PC-3 (cell line): ENCODE results near the gene EPHB1. TPM values are rescaled to one million over a fixed set of nuclear protein-coding genes. Genes with fewer than 3 reads are reported as not detected.

Source experiments
- ATAC-seq: fragments of 200-7000 bp; cut with Tn5 transposase; 2 replicates; pipeline ENCODE4 v1.9.1; 2020; ENCODE audit warnings: mild to moderate bottlenecking, moderate library complexity
- BruUV-seq: library from RNA; stranded (reverse); fragments of 400-500 nt; replicated peaks from 2 replicates; lab custom pipeline; 2021; lab: Mats Ljungman, UMichigan
- CTCF ChIA-PET: fragments of 300-600 bp; sonication (Branson Sonifier 250); formaldehyde crosslinking; loops from one replicate; lab custom pipeline; 2022; ENCODE audit warnings: antibody characterized with exemption; lab: Charles Lee
- POLR2A ChIA-PET: fragments of 300-600 bp; sonication (Branson Sonifier 250); formaldehyde crosslinking; loops from one replicate; lab custom pipeline; 2022; ENCODE audit warnings: antibody characterized with exemption; ENCODE audit not compliant: unreplicated experiment; lab: Charles Lee
- DNase-seq: peaks from one replicate; pipeline ENCODE4 v3.0.0-alpha.2; 2015
- H2AFZ ChIP-seq: fragments of 300-600 bp; sonication (generic); 2 replicates; pipeline ENCODE4 v1.6.0; 2016; ENCODE audit warnings: antibody characterized with exemption, low read length
- H3F3A ChIP-seq: fragments of 300-600 bp; sonication (generic); one replicate; pipeline ENCODE4 v1.6.0; 2017; ENCODE audit warnings: antibody characterized with exemption, low read length, control low read depth, mild to moderate bottlenecking; ENCODE audit not compliant: unreplicated experiment
- H3K27ac ChIP-seq: fragments of 300-600 bp; sonication (generic); 2 replicates; pipeline ENCODE4 v1.5.1; 2016; ENCODE audit warnings: mild to moderate bottlenecking, low read length
- H3K27me3 ChIP-seq: fragments of 300-600 bp; sonication (generic); 2 replicates; pipeline ENCODE4 v1.6.1; 2016; ENCODE audit warnings: low read length, mixed read lengths
- H3K36me3 ChIP-seq: fragments of 300-600 bp; sonication (generic); 2 replicates; pipeline ENCODE4 v1.6.1; 2016; ENCODE audit warnings: low read depth, mixed run types, low read length, mixed read lengths
- H3K4me1 ChIP-seq: fragments of 300-600 bp; sonication (generic); 2 replicates; pipeline ENCODE4 v1.5.1; 2016; ENCODE audit warnings: low read length; ENCODE audit not compliant: insufficient read depth
- H3K4me2 ChIP-seq: fragments of 300-600 bp; sonication (generic); 2 replicates; pipeline ENCODE4 v1.6.0; 2016; ENCODE audit warnings: low read length
- H3K4me3 ChIP-seq: fragments of 300-600 bp; sonication (generic); 2 replicates; pipeline ENCODE4 v1.5.1; 2016; ENCODE audit warnings: mild to moderate bottlenecking, low read length, mixed read lengths
- H3K79me2 ChIP-seq: fragments of 300-600 bp; sonication (generic); 2 replicates; pipeline ENCODE4 v1.6.1; 2017; ENCODE audit warnings: low read length, mixed read lengths
- H3K9ac ChIP-seq: fragments of 300-600 bp; sonication (generic); 2 replicates; pipeline ENCODE4 v1.6.0; 2016; ENCODE audit warnings: mild to moderate bottlenecking, low read length
- H3K9me2 ChIP-seq: fragments of 300-600 bp; sonication (generic); replicated peaks from 2 replicates; pipeline ENCODE4 v1.6.1; 2016; ENCODE audit warnings: mixed run types, low read length, mixed read lengths
- H3K9me3 ChIP-seq: fragments of 300-600 bp; sonication (generic); 2 replicates; pipeline ENCODE4 v1.6.1; 2016; ENCODE audit warnings: low read length, mixed read lengths
- H4K20me1 ChIP-seq: fragments of 300-600 bp; sonication (generic); 2 replicates; pipeline ENCODE4 v1.6.1; 2016; ENCODE audit warnings: low read length, mixed read lengths
- CTCF ChIP-seq: fragments of 300-600 bp; sonication (generic); conservative IDR thresholded peaks from 2 replicates; pipeline ENCODE4 v1.5.1; 2017; ENCODE audit warnings: antibody characterized with exemption, low read depth, mild to moderate bottlenecking, low read length
- EZH2 ChIP-seq: fragments of 300-600 bp; sonication (generic); IDR thresholded peaks from one replicate; pipeline ENCODE4 v1.6.1; 2017; ENCODE audit warnings: antibody characterized with exemption, mild to moderate bottlenecking, low read length; ENCODE audit not compliant: unreplicated experiment
- EZH2phosphoT487 ChIP-seq: fragments of 300-600 bp; sonication (generic); IDR thresholded peaks from 2 replicates; pipeline ENCODE4 v1.6.1; 2018; ENCODE audit warnings: mild to moderate bottlenecking, antibody characterized with exemption, low read length, borderline replicate concordance
- intact Hi-C: fragments of 100-400 bp; cut with micrococcal nuclease; formaldehyde crosslinking; loops from 2 replicates; pipeline ENCODE4 v1.9.0; 2023
- total RNA-seq: library from RNA; depleted of rRNA; stranded (reverse); fragments of >200 nt; gene quantifications from 2 replicates; pipeline ENCODE4 v1.2.3, GENCODE V29; 2014

The EPHB1 gene
- total RNA-seq, 1 experiment from 2014 or later, result 0.69 TPM

DNA sequence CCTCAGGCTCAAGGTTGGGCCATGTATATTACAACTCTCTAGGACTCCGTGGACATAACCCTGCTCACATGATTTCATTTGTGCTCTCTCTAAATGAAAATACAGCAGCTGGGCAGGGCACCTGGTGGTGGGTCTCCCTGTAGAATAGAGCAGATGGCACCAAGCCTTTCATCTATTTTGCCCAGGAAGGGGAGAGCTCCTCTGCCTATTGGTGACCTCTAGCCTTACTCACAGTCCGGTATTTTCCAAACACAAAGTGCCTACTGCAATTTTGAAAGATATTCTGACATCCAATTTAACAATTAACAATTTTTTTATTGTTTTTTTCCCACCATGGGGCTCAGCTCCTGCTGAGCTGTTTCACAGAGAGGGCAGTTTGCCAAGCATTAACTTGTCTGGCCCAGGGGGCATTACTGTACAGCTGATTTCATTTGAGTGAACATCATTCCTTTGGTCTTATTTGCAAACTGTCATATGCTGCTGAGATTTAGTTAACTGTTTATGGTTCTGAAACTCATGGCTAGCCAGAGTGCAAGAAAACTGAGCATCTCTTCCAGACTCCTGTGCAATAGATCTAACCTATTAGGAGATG, 474.0 kb downstream of the EPHB1 start:
- CTCF ChIA-PET, result no interaction called here
- ATAC-seq (no peak), DNase-seq (no peak)
- no peak for TF ChIP-seq EZH2phosphoT487
- no peak for TF ChIP-seq CTCF
- TF ChIP-seq EZH2, result no peak
- intact Hi-C loops, result no loop called here
- Histone ChIP-seq H3K27me3 (no peaks in the 10 kb centered on the region), H3F3A (no peaks in the 10 kb centered on the region), H3K27ac (no peak overlapping the region), H3K9ac (no peak overlapping the region), H3K9me2 (no peaks in the 10 kb centered on the region), H4K20me1 (no peaks in the 10 kb centered on the region), H3K4me1 (no peaks in the 10 kb centered on the region), H3K4me2 (no peak overlapping the region), H3K79me2 (no peaks in the 10 kb centered on the region), H3K36me3 (no peaks in the 10 kb centered on the region), H2AFZ (no peak overlapping the region), H3K9me3 (no peaks in the 10 kb centered on the region), H3K4me3 (no peak overlapping the region)
- POLR2A ChIA-PET, result no interaction called here
- no TSS peak for BruUV-seq

GRCh38 chr3:135271177-135272025, 476.3 kb downstream of the EPHB1 start:
- Histone ChIP-seq H2AFZ (no peak overlapping the region), H3K9ac (no peak overlapping the region), H3K4me1 (no peaks in the 10 kb centered on the region), H3K27me3 (no peaks in the 10 kb centered on the region), H3K79me2 (no peaks in the 10 kb centered on the region), H3F3A (no peaks in the 10 kb centered on the region), H4K20me1 (no peaks in the 10 kb centered on the region), H3K4me3 (no peak overlapping the region), H3K9me3 (no peaks in the 10 kb centered on the region), H3K9me2 (no peaks in the 10 kb centered on the region), H3K27ac (no peak overlapping the region), H3K36me3 (no peaks in the 10 kb centered on the region), H3K4me2 (no peak overlapping the region)
- ATAC-seq, result no peak
- CTCF ChIA-PET, result no interaction called here
- DNase-seq, result no peak
- TF ChIP-seq EZH2 (no peak), EZH2phosphoT487 (no peak), CTCF (no peak)
- BruUV-seq, result no TSS peak
- POLR2A ChIA-PET, result no interaction called here
- intact Hi-C loops, result no loop called here
